GM12878 (cell line): ENCODE measurements around the gene UST. TPM values are rescaled to one million over a fixed set of nuclear protein-coding genes. Genes with fewer than 3 reads are reported as not detected.

Source experiments
- BACH1 ChIP-seq: fragments of 450-650 bp; IDR thresholded peaks from 2 replicates; pipeline ENCODE4 v1.6.1; 2017; ENCODE audit warnings: mild to moderate bottlenecking, borderline replicate concordance
- CHD2 ChIP-seq: IDR thresholded peaks from 2 replicates; pipeline ENCODE4 v1.6.1; 2011; ENCODE audit warnings: low read depth, low read length, improper control_type of control experiment, borderline replicate concordance
- CHD4 ChIP-seq: fragments of 200-600 bp; sonication (generic); IDR thresholded peaks from 2 replicates; pipeline ENCODE4 v1.6.1; 2016; ENCODE audit warnings: mild to moderate bottlenecking
- CREB1 ChIP-seq: IDR thresholded peaks from 2 replicates; pipeline ENCODE4 v1.6.1; 2012; ENCODE audit warnings: low read depth, mild to moderate bottlenecking, inconsistent platforms
- FOXM1 ChIP-seq: IDR thresholded peaks from 2 replicates; pipeline ENCODE4 v1.6.1; 2012; ENCODE audit warnings: low read depth, mild to moderate bottlenecking, inconsistent platforms, low read length, moderate library complexity
- HDGF ChIP-seq: fragments of 450-650 bp; IDR thresholded peaks from 2 replicates; pipeline ENCODE4 v1.6.1; 2016; ENCODE audit warnings: antibody characterized with exemption
- MEF2B ChIP-seq: fragments of 450-650 bp; IDR thresholded peaks from 2 replicates; pipeline ENCODE4 v1.6.1; 2018; ENCODE audit warnings: mild to moderate bottlenecking, moderate library complexity; ENCODE audit not compliant: partially characterized antibody, poor library complexity, severe bottlenecking
- MTA2 ChIP-seq: fragments of 450-650 bp; IDR thresholded peaks from 2 replicates; pipeline ENCODE4 v1.6.1; 2016; ENCODE audit warnings: low read depth, mild to moderate bottlenecking, moderate library complexity
- MXI1 ChIP-seq: fragments of 150-350 bp; IDR thresholded peaks from 2 replicates; pipeline ENCODE4 v1.6.1; 2011; ENCODE audit warnings: low read depth, mild to moderate bottlenecking, inconsistent platforms, low read length, improper control_type of control experiment
- RBBP5 ChIP-seq: fragments of 200-600 bp; sonication (generic); conservative IDR thresholded peaks from 2 replicates; pipeline ENCODE4 v1.6.1; 2016
- SIX5 ChIP-seq: IDR thresholded peaks from 2 replicates; pipeline ENCODE4 v1.6.1; 2011; ENCODE audit warnings: mild to moderate bottlenecking, low read depth, low read length, moderate library complexity; ENCODE audit not compliant: severe bottlenecking
- SRF ChIP-seq, 2 experiments: IDR thresholded peaks; 2 replicates each; pipeline ENCODE4 v1.6.1; 2011; ENCODE audit warnings: low read depth in 2 of 2, low read length in 2 of 2, mild to moderate bottlenecking in 1 of 2, moderate library complexity in 1 of 2
- STAT1 ChIP-seq: fragments of 450-650 bp; conservative IDR thresholded peaks from 2 replicates; pipeline ENCODE4 v1.6.1; 2014; ENCODE audit warnings: antibody characterized with exemption, mild to moderate bottlenecking
- ZNF217 ChIP-seq: fragments of 450-650 bp; IDR thresholded peaks from 2 replicates; pipeline ENCODE4 v1.6.1; 2017; ENCODE audit warnings: antibody characterized with exemption, mild to moderate bottlenecking
- polyA plus RNA-seq, 11 experiments: library from polyadenylated mRNA; depleted of rRNA in 4 of 11; unstranded in 6 of 11; stranded (reverse) in 5 of 11; fragments of >200 nt; fragmentation: Nextera tagmentation in 4 of 11; fragmentation: Illumina TruSeq in 1 of 11; extraction: Ambion mirVana in 4 of 11; extraction: Trizol in 1 of 11; gene quantifications; 1 replicate in 1 of 11; 2 replicates in 10 of 11; pipeline versions ENCODE4 v1.2.1 to v1.2.3, GENCODE V29; 2011 to 2016; ENCODE audit warnings: inconsistent platforms in 2 of 11, missing spikeins in 2 of 11, low read depth in 1 of 11
- total RNA-seq, 4 experiments: library from RNA; depleted of rRNA in 3 of 4; stranded (reverse); fragments of >200 nt in 3 of 4; fragmentation: Illumina TruSeq in 1 of 4; extraction: Trizol in 1 of 4; gene quantifications; 2 replicates each; pipeline versions ENCODE4 v1.2.1 to v1.2.3, GENCODE V29; 2013 to 2021
- TF ChIP-seq, protein P1 (sequence below): fragments of 450-650 bp; IDR thresholded peaks from 2 replicates; pipeline ENCODE4 v1.6.1; 2016; ENCODE audit warnings: mild to moderate bottlenecking
- TF ChIP-seq, protein P2 (sequence below): fragments of 450-650 bp; IDR thresholded peaks from 2 replicates; pipeline ENCODE4 v1.6.1; 2018; ENCODE audit warnings: mild to moderate bottlenecking, low read depth, moderate library complexity; ENCODE audit not compliant: partially characterized antibody
- TF ChIP-seq, protein P3 (sequence below): IDR thresholded peaks from 2 replicates; pipeline ENCODE4 v1.6.1; 2012; ENCODE audit warnings: improper control_type of control experiment, low read depth, low read length; ENCODE audit not compliant: insufficient replicate concordance
- TF ChIP-seq, protein P4 (sequence below): fragments of 150-350 bp; IDR thresholded peaks from 2 replicates; pipeline ENCODE4 v1.6.1; 2016; ENCODE audit warnings: low read depth, low read length

The UST gene
- total and polyA plus RNA-seq, 10 of the 15 experiments (the other 5 are each of a cell fraction or from before 2014, with no cell fraction given) = 0.74 to 43.3 (median 2.2) TPM

DNA sequence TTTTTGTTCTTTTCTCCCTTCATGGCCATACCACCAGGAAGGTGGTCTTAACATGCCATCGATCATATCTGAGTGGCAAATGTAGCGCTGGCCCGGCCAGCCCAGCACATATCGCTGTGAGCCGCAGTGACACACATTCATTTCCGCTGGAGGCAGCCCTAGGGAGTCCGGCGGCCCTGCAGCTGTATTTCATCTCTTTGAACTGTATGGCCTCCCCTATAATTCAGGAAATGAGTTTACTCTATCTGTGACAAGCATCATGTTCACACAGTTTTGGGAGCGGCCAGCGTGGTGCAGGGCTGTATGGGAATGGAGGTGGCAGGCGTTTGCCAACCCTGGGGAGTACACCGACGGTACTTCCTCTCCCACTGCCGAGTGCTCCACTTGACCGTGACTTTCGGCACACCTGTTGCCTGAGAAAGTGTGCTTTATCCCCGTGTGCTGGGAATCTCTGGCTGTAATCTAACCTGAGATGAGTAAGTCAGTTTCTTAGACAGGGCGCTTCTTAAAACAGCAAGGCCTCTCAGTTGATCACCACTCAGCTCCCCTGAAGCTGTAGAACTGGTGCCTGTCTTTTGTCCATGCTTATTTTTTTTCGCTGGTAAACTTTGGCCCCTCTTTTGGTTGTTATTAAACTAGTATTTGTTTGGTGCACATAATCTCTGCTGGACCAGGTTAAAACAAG lies 313.6 kb downstream of the UST start (continued):
- TF ChIP-seq SIX5 (no peak), BACH1 (peak; percentile 69; the same call in 1 of the 2 replicates), FOXM1 (no peak), RBBP5 (no peak), SRF (IDR thresholded peaks at IDR 0.05; ENCODE audit: low read depth in 2 of 2, low read length in 2 of 2) (no peak), MEF2B (peak; percentile 99), CHD4 (no peak), MTA2 (peak; percentile 81), CHD2 (peak; percentile 70; the same call in 1 of the 2 replicates), MXI1 (peak; percentile 56), STAT1 (no peak), HDGF (no peak), CREB1 (no peak), ZNF217 (peak; percentile 44; the same call in 1 of the 2 replicates)
- TF ChIP-seq, protein P1, sequence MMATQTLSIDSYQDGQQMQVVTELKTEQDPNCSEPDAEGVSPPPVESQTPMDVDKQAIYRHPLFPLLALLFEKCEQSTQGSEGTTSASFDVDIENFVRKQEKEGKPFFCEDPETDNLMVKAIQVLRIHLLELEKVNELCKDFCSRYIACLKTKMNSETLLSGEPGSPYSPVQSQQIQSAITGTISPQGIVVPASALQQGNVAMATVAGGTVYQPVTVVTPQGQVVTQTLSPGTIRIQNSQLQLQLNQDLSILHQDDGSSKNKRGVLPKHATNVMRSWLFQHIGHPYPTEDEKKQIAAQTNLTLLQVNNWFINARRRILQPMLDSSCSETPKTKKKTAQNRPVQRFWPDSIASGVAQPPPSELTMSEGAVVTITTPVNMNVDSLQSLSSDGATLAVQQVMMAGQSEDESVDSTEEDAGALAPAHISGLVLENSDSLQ = peak; percentile 88
- TF ChIP-seq, protein P2, sequence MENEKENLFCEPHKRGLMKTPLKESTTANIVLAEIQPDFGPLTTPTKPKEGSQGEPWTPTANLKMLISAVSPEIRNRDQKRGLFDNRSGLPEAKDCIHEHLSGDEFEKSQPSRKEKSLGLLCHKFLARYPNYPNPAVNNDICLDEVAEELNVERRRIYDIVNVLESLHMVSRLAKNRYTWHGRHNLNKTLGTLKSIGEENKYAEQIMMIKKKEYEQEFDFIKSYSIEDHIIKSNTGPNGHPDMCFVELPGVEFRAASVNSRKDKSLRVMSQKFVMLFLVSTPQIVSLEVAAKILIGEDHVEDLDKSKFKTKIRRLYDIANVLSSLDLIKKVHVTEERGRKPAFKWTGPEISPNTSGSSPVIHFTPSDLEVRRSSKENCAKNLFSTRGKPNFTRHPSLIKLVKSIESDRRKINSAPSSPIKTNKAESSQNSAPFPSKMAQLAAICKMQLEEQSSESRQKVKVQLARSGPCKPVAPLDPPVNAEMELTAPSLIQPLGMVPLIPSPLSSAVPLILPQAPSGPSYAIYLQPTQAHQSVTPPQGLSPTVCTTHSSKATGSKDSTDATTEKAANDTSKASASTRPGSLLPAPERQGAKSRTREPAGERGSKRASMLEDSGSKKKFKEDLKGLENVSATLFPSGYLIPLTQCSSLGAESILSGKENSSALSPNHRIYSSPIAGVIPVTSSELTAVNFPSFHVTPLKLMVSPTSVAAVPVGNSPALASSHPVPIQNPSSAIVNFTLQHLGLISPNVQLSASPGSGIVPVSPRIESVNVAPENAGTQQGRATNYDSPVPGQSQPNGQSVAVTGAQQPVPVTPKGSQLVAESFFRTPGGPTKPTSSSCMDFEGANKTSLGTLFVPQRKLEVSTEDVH = no peak
- TF ChIP-seq, protein P3, sequence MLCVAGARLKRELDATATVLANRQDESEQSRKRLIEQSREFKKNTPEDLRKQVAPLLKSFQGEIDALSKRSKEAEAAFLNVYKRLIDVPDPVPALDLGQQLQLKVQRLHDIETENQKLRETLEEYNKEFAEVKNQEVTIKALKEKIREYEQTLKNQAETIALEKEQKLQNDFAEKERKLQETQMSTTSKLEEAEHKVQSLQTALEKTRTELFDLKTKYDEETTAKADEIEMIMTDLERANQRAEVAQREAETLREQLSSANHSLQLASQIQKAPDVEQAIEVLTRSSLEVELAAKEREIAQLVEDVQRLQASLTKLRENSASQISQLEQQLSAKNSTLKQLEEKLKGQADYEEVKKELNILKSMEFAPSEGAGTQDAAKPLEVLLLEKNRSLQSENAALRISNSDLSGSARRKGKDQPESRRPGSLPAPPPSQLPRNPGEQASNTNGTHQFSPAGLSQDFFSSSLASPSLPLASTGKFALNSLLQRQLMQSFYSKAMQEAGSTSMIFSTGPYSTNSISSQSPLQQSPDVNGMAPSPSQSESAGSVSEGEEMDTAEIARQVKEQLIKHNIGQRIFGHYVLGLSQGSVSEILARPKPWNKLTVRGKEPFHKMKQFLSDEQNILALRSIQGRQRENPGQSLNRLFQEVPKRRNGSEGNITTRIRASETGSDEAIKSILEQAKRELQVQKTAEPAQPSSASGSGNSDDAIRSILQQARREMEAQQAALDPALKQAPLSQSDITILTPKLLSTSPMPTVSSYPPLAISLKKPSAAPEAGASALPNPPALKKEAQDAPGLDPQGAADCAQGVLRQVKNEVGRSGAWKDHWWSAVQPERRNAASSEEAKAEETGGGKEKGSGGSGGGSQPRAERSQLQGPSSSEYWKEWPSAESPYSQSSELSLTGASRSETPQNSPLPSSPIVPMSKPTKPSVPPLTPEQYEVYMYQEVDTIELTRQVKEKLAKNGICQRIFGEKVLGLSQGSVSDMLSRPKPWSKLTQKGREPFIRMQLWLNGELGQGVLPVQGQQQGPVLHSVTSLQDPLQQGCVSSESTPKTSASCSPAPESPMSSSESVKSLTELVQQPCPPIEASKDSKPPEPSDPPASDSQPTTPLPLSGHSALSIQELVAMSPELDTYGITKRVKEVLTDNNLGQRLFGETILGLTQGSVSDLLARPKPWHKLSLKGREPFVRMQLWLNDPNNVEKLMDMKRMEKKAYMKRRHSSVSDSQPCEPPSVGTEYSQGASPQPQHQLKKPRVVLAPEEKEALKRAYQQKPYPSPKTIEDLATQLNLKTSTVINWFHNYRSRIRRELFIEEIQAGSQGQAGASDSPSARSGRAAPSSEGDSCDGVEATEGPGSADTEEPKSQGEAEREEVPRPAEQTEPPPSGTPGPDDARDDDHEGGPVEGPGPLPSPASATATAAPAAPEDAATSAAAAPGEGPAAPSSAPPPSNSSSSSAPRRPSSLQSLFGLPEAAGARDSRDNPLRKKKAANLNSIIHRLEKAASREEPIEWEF = peak; percentile 95
- TF ChIP-seq, protein P4, sequence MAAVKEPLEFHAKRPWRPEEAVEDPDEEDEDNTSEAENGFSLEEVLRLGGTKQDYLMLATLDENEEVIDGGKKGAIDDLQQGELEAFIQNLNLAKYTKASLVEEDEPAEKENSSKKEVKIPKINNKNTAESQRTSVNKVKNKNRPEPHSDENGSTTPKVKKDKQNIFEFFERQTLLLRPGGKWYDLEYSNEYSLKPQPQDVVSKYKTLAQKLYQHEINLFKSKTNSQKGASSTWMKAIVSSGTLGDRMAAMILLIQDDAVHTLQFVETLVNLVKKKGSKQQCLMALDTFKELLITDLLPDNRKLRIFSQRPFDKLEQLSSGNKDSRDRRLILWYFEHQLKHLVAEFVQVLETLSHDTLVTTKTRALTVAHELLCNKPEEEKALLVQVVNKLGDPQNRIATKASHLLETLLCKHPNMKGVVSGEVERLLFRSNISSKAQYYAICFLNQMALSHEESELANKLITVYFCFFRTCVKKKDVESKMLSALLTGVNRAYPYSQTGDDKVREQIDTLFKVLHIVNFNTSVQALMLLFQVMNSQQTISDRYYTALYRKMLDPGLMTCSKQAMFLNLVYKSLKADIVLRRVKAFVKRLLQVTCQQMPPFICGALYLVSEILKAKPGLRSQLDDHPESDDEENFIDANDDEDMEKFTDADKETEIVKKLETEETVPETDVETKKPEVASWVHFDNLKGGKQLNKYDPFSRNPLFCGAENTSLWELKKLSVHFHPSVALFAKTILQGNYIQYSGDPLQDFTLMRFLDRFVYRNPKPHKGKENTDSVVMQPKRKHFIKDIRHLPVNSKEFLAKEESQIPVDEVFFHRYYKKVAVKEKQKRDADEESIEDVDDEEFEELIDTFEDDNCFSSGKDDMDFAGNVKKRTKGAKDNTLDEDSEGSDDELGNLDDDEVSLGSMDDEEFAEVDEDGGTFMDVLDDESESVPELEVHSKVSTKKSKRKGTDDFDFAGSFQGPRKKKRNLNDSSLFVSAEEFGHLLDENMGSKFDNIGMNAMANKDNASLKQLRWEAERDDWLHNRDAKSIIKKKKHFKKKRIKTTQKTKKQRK = no peak
